Psoas muscle (tissue), 8 donors: ENCODE data around the gene DNM3. TPM values are rescaled to one million over a fixed set of nuclear protein-coding genes. Genes with fewer than 3 reads are reported as not detected.

Experiments used
- ATAC-seq, 4 donors: fragments of 200-7000 bp; cut with Tn5 transposase; one replicate each; pipeline ENCODE4 v1.9.1; 2020; ENCODE audit warnings: moderate library complexity in 3 of 4, mild to moderate bottlenecking in 2 of 4
- DNase-seq, 2 donors: peaks; one replicate each; pipeline ENCODE4 v3.0.0-alpha.2; 2020
- H3K27ac ChIP-seq: fragments of 200-600 bp; one replicate; pipeline ENCODE4 v1.8.0; 2022
- H3K27me3 ChIP-seq, 3 donors: fragments of 200-600 bp in 1 of 3; one replicate each; pipeline versions ENCODE4 v1.6.1 to v1.8.0; 2013 to 2022; ENCODE audit warnings: low read length in 2 of 3, mild to moderate bottlenecking in 2 of 3, moderate library complexity in 1 of 3; ENCODE audit not compliant: insufficient read depth in 3 of 3
- H3K36me3 ChIP-seq, 2 donors: fragments of 200-600 bp in 1 of 2; one replicate each; pipeline versions ENCODE4 v1.6.1 to v1.8.0; 2013 to 2022; ENCODE audit warnings: low read depth in 1 of 2, mild to moderate bottlenecking in 1 of 2, moderate library complexity in 1 of 2; ENCODE audit not compliant: insufficient read depth in 1 of 2
- H3K4me1 ChIP-seq: fragments of 200-600 bp; one replicate; pipeline ENCODE4 v1.8.0; 2022
- H3K4me3 ChIP-seq: fragments of 200-600 bp; one replicate; pipeline ENCODE4 v1.8.0; 2022; ENCODE audit warnings: mild to moderate bottlenecking
- H3K9me3 ChIP-seq: fragments of 200-600 bp; one replicate; pipeline ENCODE4 v1.8.0; 2022
- CTCF ChIP-seq: fragments of 200-600 bp; IDR thresholded peaks from one replicate; pipeline ENCODE4 v1.8.0; 2022; ENCODE audit warnings: antibody characterized with exemption
- WGBS, 3 donors: extraction: QIAGEN DNeasy Blood & Tissue Kit; methylation state at CpG; one replicate each; pipeline versions ENCODE4 v1.1.6 to v1.1.7; 2013; 5-methylcytosine and 5-hydroxymethylcytosine counted together
- intact Hi-C, 2 donors: fragments of 100-400 bp; cut with DNase I; formaldehyde crosslinking; loops; one replicate each; pipeline versions ENCODE4 v1.11.0 to v1.14.2; 2022
- polyA plus RNA-seq, 3 donors: library from polyadenylated mRNA; stranded (reverse); fragments of 200-250 nt; gene quantifications; one replicate each; pipeline ENCODE4 v1.2.3, GENCODE V29; 2013
- total RNA-seq, 4 donors: library from RNA; stranded (reverse); fragmentation: NEBNext Ultra II Directional in 2 of 4; extraction: Animal tissue kit (Norgen Biotek cat#: 25700) in 2 of 4; gene quantifications; one replicate each; pipeline versions ENCODE4 v1.2.1 to v1.2.4, GENCODE V29; 2021 to 2023
- donor health status: healthy with polysubstance abuse.
- donor health status: DM: no; HTN: no; CAD: no; lungs with moderate emphysema.
- donor health status: Bipolar disorder and iron deficiency.
- donor health status: healthy.
- donor health status: DM: yes; HTN: yes; CAD: no.
- donor health status: DM: no; HTN: no; CAD: no.
- donor health status: DM: no; HTN: no; CAD: no.
- donor health status: DM: yes; HTN: yes; CAD: no.

The DNM3 gene
- total and polyA plus RNA-seq, 7 donors, result 0.31 to 1.0 (median 0.77) TPM

GRCh38 chr1:171803461-171804022 is 37.8 kb upstream of the DNM3 start:
- Histone ChIP-seq H3K4me1 (no peaks in the 10 kb centered on the region), H3K27me3 (no peaks in the 10 kb centered on the region), H3K4me3 (no peak overlapping the region), H3K36me3 (peaks cover 0 to 3% of the 10 kb centered on the region in 2 donors), H3K27ac (no peak overlapping the region), H3K9me3 (no peaks in the 10 kb centered on the region)
- ATAC-seq, result no peak
- 93 to 94% (median 93%) methylated on average over 17 of the region's 17 CpGs for WGBS, 3 donors
- DNase-seq, result no peak
- no peak for TF ChIP-seq CTCF
- intact Hi-C loops, result loop anchor here (2.0 to 5.0 kb wide), 2 partner anchors 39 to 181 kb away; partner anchors contain the start of gene DNM3 (in 1 of the 2)

- WGBS, 3 donors, result 67 to 83% (median 69%) methylated on average over 9 of the region's 9 CpGs
- intact Hi-C loops, result no loop called here
Observed at GRCh38 chr1:171805395-171806115, 35.7 kb upstream of the DNM3 start.

GRCh38 chr1:171807556-171807955 is 33.7 kb upstream of the DNM3 start:
- 86 to 89% (median 89%) methylated on average over 4 of the region's 4 CpGs for WGBS, 3 donors
- Histone ChIP-seq H3K27ac (no peak overlapping the region), H3K36me3 (no peaks in the 10 kb centered on the region), H3K9me3 (no peaks in the 10 kb centered on the region), H3K4me1 (no peaks in the 10 kb centered on the region), H3K4me3 (no peak overlapping the region), H3K27me3 (no peaks in the 10 kb centered on the region)
- ATAC-seq (no peak), DNase-seq (no peak)
- intact Hi-C loops, result no loop called here
- no peak for TF ChIP-seq CTCF

More at GRCh38 chr1:171805395-171806115, 35.7 kb upstream of the DNM3 start:
- Histone ChIP-seq H3K36me3 (no peaks in the 10 kb centered on the region), H3K4me1 (no peaks in the 10 kb centered on the region), H3K27ac (no peak overlapping the region), H3K9me3 (no peaks in the 10 kb centered on the region), H3K4me3 (no peak overlapping the region), H3K27me3 (no peaks in the 10 kb centered on the region)
- ATAC-seq (no peak), DNase-seq (no peak)
- no peak for TF ChIP-seq CTCF

GRCh38 chr1:171809834-171810233 is 31.5 kb upstream of the DNM3 start:
- Histone ChIP-seq H3K27ac (no peak overlapping the region), H3K36me3 (no peaks in the 10 kb centered on the region), H3K4me3 (no peak overlapping the region), H3K27me3 (no peaks in the 10 kb centered on the region), H3K4me1 (no peaks in the 10 kb centered on the region), H3K9me3 (no peaks in the 10 kb centered on the region)
- intact Hi-C loops, result no loop called here
- TF ChIP-seq CTCF, result no peak
- WGBS, 3 donors, result 83 to 90% (median 88%) methylated on average over 2 of the region's 2 CpGs
- DNase-seq, result no peak
- ATAC-seq, result no peak

GRCh38 chr1:171811672-171812071 is 29.6 kb upstream of the DNM3 start:
- Histone ChIP-seq H3K9me3 (no peaks in the 10 kb centered on the region), H3K4me3 (no peak overlapping the region), H3K27me3 (no peaks in the 10 kb centered on the region), H3K36me3 (no peaks in the 10 kb centered on the region), H3K4me1 (no peaks in the 10 kb centered on the region), H3K27ac (no peak overlapping the region)
- ATAC-seq, result no peak
- intact Hi-C loops, result no loop called here
- no peak for TF ChIP-seq CTCF
- DNase-seq, result no peak
